Smooth muscle cell (in vitro differentiated cells): ENCODE measurements around the gene RGS5. TPM values are rescaled to one million over a fixed set of nuclear protein-coding genes. Genes with fewer than 3 reads are reported as not detected.

Source experiments
- DNase-seq: peaks from one replicate; lab custom pipeline; 2025; ENCODE audit not compliant: unreplicated experiment; lab: John Stamatoyannopoulos, UW
- H2AFZ ChIP-seq: fragments of 200-600 bp; sonication (generic); 2 replicates; pipeline ENCODE4 v1.6.0; 2016; ENCODE audit warnings: antibody characterized with exemption, low read depth, mild to moderate bottlenecking
- H3F3A ChIP-seq: fragments of 200-600 bp; sonication (generic); 2 replicates; pipeline ENCODE4 v1.6.0; 2017; ENCODE audit warnings: antibody characterized with exemption, low read depth
- H3K27ac ChIP-seq: fragments of 200-600 bp; sonication (generic); 2 replicates; pipeline ENCODE4 v1.5.1; 2016; ENCODE audit warnings: low read depth, mild to moderate bottlenecking
- H3K27me3 ChIP-seq: fragments of 200-600 bp; sonication (generic); 2 replicates; pipeline ENCODE4 v1.6.1; 2016; ENCODE audit warnings: low read depth, mild to moderate bottlenecking
- H3K36me3 ChIP-seq: fragments of 200-600 bp; sonication (generic); 2 replicates; pipeline ENCODE4 v1.5.1; 2016; ENCODE audit warnings: low read depth
- H3K4me1 ChIP-seq: fragments of 200-600 bp; sonication (generic); 2 replicates; pipeline ENCODE4 v1.5.1; 2016; ENCODE audit warnings: low read depth
- H3K4me2 ChIP-seq: fragments of 200-600 bp; sonication (generic); 2 replicates; pipeline ENCODE4 v1.6.0; 2016; ENCODE audit warnings: mild to moderate bottlenecking
- H3K4me3 ChIP-seq: fragments of 200-600 bp; sonication (generic); 2 replicates; pipeline ENCODE4 v1.5.1; 2016; ENCODE audit warnings: mild to moderate bottlenecking
- H3K79me2 ChIP-seq: fragments of 200-600 bp; sonication (generic); 2 replicates; pipeline ENCODE4 v1.6.0; 2016; ENCODE audit warnings: low read depth, mild to moderate bottlenecking
- H3K9ac ChIP-seq: fragments of 200-600 bp; sonication (generic); 2 replicates; pipeline ENCODE4 v1.6.0; 2016; ENCODE audit warnings: low read depth
- H3K9me3 ChIP-seq: fragments of 200-600 bp; sonication (generic); replicated peaks from 2 replicates; pipeline ENCODE4 v1.5.1; 2016; ENCODE audit warnings: low read depth
- H4K20me1 ChIP-seq: fragments of 200-600 bp; sonication (generic); 2 replicates; pipeline ENCODE4 v1.6.0; 2016; ENCODE audit warnings: low read depth
- WGBS: methylation state at CpG from one replicate; pipeline ENCODE4 v1.1.7; 2016; ENCODE audit warnings: low lambda C conversion rate; 5-methylcytosine and 5-hydroxymethylcytosine counted together
- polyA plus RNA-seq: library from polyadenylated mRNA; unstranded; fragments of >200 nt; fragmentation: Nextera tagmentation; extraction: Ambion mirVana; gene quantifications from 2 replicates; pipeline ENCODE4 v1.2.1, GENCODE V29; 2016
- total RNA-seq: library from RNA; depleted of rRNA; stranded (reverse); fragments of >200 nt; gene quantifications from 2 replicates; pipeline ENCODE4 v1.2.3, GENCODE V29; 2014
- TF ChIP-seq, protein P1 (sequence below): fragments of 200-600 bp; sonication (generic); IDR thresholded peaks from 2 replicates; pipeline ENCODE4 v1.5.1; 2017; ENCODE audit warnings: borderline replicate concordance, mild to moderate bottlenecking, antibody characterized with exemption; ENCODE audit not compliant: insufficient read depth, poor library complexity, severe bottlenecking

The RGS5 gene
- total and polyA plus RNA-seq, 2 experiments from 2014 or later = 1.9 to 49.1 TPM

DNA sequence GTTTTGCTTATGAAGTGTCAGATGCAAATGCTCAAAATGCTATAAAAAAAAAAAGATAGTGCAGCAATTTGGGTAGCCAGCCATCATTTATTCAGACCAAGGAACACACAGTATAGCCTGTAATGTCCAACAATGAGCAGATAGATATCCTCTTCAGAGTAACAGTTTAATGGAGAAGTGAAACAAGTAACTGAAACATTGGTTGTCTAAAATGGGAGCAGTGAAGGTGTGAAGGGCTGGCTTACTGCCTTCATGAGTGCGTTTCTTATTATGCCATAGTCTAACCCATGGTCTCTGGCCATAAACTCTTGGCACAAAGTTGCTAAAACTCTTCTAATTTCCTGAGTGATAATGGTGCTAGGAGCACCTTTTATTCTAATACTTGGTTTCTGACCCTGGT, 11.4 kb downstream of the RGS5 start:
- no peaks in the 10 kb centered on the region for H3K4me1 ChIP-seq
- H3K9ac ChIP-seq = no peak overlapping the region
- no peak overlapping the region for H3K4me2 ChIP-seq
- no peak overlapping the region for H3K4me3 ChIP-seq
- no peak overlapping the region for H2AFZ ChIP-seq
- H4K20me1 ChIP-seq = no peaks in the 10 kb centered on the region
- no peak for DNase-seq
- no peak overlapping the region for H3K27ac ChIP-seq
- H3K36me3 ChIP-seq = no peaks in the 10 kb centered on the region
- H3K27me3 ChIP-seq = no peaks in the 10 kb centered on the region
- no peaks in the 10 kb centered on the region for H3K9me3 ChIP-seq
- no peaks in the 10 kb centered on the region for H3K79me2 ChIP-seq
- WGBS = 96% methylated on average over 1 of the region's 1 CpG
- TF ChIP-seq, protein P1, sequence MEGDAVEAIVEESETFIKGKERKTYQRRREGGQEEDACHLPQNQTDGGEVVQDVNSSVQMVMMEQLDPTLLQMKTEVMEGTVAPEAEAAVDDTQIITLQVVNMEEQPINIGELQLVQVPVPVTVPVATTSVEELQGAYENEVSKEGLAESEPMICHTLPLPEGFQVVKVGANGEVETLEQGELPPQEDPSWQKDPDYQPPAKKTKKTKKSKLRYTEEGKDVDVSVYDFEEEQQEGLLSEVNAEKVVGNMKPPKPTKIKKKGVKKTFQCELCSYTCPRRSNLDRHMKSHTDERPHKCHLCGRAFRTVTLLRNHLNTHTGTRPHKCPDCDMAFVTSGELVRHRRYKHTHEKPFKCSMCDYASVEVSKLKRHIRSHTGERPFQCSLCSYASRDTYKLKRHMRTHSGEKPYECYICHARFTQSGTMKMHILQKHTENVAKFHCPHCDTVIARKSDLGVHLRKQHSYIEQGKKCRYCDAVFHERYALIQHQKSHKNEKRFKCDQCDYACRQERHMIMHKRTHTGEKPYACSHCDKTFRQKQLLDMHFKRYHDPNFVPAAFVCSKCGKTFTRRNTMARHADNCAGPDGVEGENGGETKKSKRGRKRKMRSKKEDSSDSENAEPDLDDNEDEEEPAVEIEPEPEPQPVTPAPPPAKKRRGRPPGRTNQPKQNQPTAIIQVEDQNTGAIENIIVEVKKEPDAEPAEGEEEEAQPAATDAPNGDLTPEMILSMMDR = no peak
- H3F3A ChIP-seq = no peaks in the 10 kb centered on the region

DNA sequence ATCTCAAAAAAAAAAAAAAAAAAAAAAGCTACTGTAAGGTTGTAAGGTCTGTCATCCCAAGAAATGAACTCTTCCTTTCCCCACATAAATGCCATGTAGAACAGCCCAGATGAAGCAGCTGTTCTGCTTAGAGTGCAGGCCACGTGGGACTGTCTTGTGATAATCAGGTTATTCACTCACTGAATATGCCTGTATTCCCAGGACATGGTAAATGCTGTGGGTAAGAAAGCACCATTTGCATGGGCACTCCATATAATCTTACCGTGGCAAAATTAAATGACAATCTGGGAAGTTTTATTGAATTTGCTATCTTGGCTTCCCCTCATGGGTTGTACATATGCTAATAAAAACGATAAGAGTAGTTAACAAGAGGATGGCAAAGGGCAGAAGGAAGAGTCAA, 13.8 kb downstream of the RGS5 start:
- H3K4me3 ChIP-seq = no peak overlapping the region
- no peaks in the 10 kb centered on the region for H3K27me3 ChIP-seq
- no peaks in the 10 kb centered on the region for H4K20me1 ChIP-seq
- no peaks in the 10 kb centered on the region for H3K79me2 ChIP-seq
- no peak overlapping the region for H3K27ac ChIP-seq
- no peak overlapping the region for H3K9ac ChIP-seq
- no peaks in the 10 kb centered on the region for H3K36me3 ChIP-seq
- DNase-seq = no peak
- TF ChIP-seq, protein P1 = no peak
- H3K4me1 ChIP-seq = no peaks in the 10 kb centered on the region
- no peak overlapping the region for H3K4me2 ChIP-seq
- H3K9me3 ChIP-seq = no peaks in the 10 kb centered on the region
- 61% methylated on average over 3 of the region's 3 CpGs for WGBS
- no peak overlapping the region for H2AFZ ChIP-seq
- H3F3A ChIP-seq = no peaks in the 10 kb centered on the region

DNA sequence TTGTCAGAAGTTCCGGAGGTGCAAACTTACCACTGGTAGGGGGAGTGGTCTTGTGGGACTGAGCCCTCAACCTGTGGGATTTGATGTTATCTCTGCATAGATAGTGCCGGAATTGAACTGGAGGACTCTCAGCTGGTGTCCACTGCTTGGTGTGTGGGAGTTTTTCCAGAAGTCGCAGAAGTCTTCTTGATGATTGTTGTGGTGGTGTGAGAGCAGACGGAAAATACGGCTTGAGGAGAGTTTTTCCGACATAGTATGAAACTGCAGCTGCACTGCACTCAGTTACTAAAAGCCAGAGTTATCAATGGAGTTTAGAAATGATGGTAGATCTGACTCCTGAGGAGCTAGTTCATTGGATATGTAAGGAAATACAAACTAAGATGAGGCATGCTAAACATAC, 14.9 kb downstream of the RGS5 start:
- no peaks in the 10 kb centered on the region for H3K36me3 ChIP-seq
- TF ChIP-seq, protein P1 = no peak
- H3K4me1 ChIP-seq = no peaks in the 10 kb centered on the region
- H3K9me3 ChIP-seq = no peaks in the 10 kb centered on the region
- no peak overlapping the region for H2AFZ ChIP-seq
- no peaks in the 10 kb centered on the region for H3F3A ChIP-seq
- no peak for DNase-seq
- no peak overlapping the region for H3K27ac ChIP-seq
- 40% methylated on average over 6 of the region's 6 CpGs for WGBS
- no peak overlapping the region for H3K9ac ChIP-seq
- H3K27me3 ChIP-seq = no peaks in the 10 kb centered on the region
- no peaks in the 10 kb centered on the region for H4K20me1 ChIP-seq
- no peak overlapping the region for H3K4me2 ChIP-seq
- no peaks in the 10 kb centered on the region for H3K79me2 ChIP-seq
- H3K4me3 ChIP-seq = no peak overlapping the region

DNA sequence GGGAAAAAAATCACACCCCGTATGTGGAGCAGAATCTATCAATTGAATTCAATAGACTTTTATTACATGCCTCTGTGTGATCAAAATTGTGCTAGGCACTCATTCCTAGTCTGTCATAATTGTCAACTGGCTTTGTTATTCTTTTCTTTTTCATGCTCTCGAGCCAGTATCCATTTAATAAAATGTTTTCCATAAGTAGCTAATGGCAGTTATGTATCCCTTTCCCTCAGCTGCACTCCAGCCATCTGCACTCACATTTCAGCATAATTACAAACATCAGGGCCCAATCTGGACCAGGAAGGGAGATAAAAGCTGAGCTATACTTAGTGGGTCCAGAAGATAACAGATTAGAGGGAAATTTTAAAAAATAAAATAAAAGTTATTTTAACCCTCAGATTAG, 15.9 kb downstream of the RGS5 start:
- H3K4me1 ChIP-seq = no peaks in the 10 kb centered on the region
- no peak overlapping the region for H3K4me3 ChIP-seq
- no peaks in the 10 kb centered on the region for H3K9me3 ChIP-seq
- TF ChIP-seq, protein P1 = no peak
- no peaks in the 10 kb centered on the region for H3F3A ChIP-seq
- no peaks in the 10 kb centered on the region for H3K36me3 ChIP-seq
- H4K20me1 ChIP-seq = no peaks in the 10 kb centered on the region
- H3K27me3 ChIP-seq = no peaks in the 10 kb centered on the region
- H3K27ac ChIP-seq = no peak overlapping the region
- no peak for DNase-seq
- H3K4me2 ChIP-seq = no peak overlapping the region
- H2AFZ ChIP-seq = no peak overlapping the region
- no peaks in the 10 kb centered on the region for H3K79me2 ChIP-seq
- 72% methylated on average over 2 of the region's 2 CpGs for WGBS
- H3K9ac ChIP-seq = no peak overlapping the region
